Stimulated activated CD4-positive, alpha-beta T cell treated with anti-CD3 and anti-CD28 coated beads, Interleukin-12 subunit alpha, Interleukin-12 subunit beta, amount 100 ng/mL, for 4 hours (primary cell): ENCODE results near the gene ZNF354C.
A peak's percentile ranks its signal among the peaks of the same experiment; 100 is the strongest.
"Not testable (repeated sequence)": the region's sequence is repeated elsewhere in the genome, so short reads cannot be mapped to it uniquely, and the experiment has no call there.

ENCODE experiments used
- DNase-seq: peaks from one replicate; pipeline ENCODE4 v3.0.0-alpha.2; 2020

The ZNF354C gene

GRCh38 chr5:179060116-179061008, at the start of gene ZNF354C:
Gene ZNF354C (plus strand): TSS chr5:179060373. CDS start chr5:179062069, 1,696 bp downstream.
- peak; percentile 85 for DNase-seq

GRCh38 chr5:179023528-179024189, 36.5 kb upstream of the ZNF354C start, which contains the start of gene ZNF879:
Gene ZNF879 (plus strand): TSS chr5:179023804. CDS start chr5:179025005, 1,201 bp downstream.
- peak; percentile 91 for DNase-seq

- DNase-seq = no peak
These were observed 27.1 kb upstream of the ZNF354C start for GRCh38 chr5:179033004-179033580.

- no peak for DNase-seq
These were observed 15.4 kb upstream of the ZNF354C start for GRCh38 chr5:179044765-179045164.

GRCh38 chr5:179051784-179052183, 8.4 kb upstream of the ZNF354C start:
- DNase-seq = no peak

- DNase-seq = no peak
These were observed 6.0 kb upstream of the ZNF354C start for GRCh38 chr5:179054036-179054785.

GRCh38 chr5:179054876-179055275, 5.3 kb upstream of the ZNF354C start:
- DNase-seq = no peak

- DNase-seq = no peak
These were observed 4.7 kb upstream of the ZNF354C start for GRCh38 chr5:179055436-179055835.

GRCh38 chr5:179055841-179056240, 4.3 kb upstream of the ZNF354C start:
- DNase-seq = no peak

- no peak for DNase-seq
These were observed 852 bp downstream of the ZNF354C start for GRCh38 chr5:179061025-179061424.

- no peak for DNase-seq
These were observed 5.5 kb downstream of the ZNF354C start for GRCh38 chr5:179065703-179066102.

- DNase-seq = no peak
These were observed 19.2 kb downstream of the ZNF354C start for GRCh38 chr5:179079165-179079987.

- DNase-seq = no peak
These were observed 20.6 kb downstream of the ZNF354C start for GRCh38 chr5:179080724-179081123.

- no peak for DNase-seq
These were observed 29.3 kb downstream of the ZNF354C start for GRCh38 chr5:179089502-179089901.

- not testable (repeated sequence) for DNase-seq
These were observed 41.1 kb downstream of the ZNF354C start for GRCh38 chr5:179101282-179101681.

- no peak for DNase-seq
These were observed 50.4 kb downstream of the ZNF354C start for GRCh38 chr5:179110528-179110927.

GRCh38 chr5:179111267-179112207, 51.4 kb downstream of the ZNF354C start:
- no peak for DNase-seq

GRCh38 chr5:179112469-179113142, 52.4 kb downstream of the ZNF354C start:
- no peak for DNase-seq

GRCh38 chr5:179113143-179113530, 53.0 kb downstream of the ZNF354C start:
- no peak for DNase-seq
